ENCODE results near the gene SLC4A1AP.

The SLC4A1AP gene

DNA sequence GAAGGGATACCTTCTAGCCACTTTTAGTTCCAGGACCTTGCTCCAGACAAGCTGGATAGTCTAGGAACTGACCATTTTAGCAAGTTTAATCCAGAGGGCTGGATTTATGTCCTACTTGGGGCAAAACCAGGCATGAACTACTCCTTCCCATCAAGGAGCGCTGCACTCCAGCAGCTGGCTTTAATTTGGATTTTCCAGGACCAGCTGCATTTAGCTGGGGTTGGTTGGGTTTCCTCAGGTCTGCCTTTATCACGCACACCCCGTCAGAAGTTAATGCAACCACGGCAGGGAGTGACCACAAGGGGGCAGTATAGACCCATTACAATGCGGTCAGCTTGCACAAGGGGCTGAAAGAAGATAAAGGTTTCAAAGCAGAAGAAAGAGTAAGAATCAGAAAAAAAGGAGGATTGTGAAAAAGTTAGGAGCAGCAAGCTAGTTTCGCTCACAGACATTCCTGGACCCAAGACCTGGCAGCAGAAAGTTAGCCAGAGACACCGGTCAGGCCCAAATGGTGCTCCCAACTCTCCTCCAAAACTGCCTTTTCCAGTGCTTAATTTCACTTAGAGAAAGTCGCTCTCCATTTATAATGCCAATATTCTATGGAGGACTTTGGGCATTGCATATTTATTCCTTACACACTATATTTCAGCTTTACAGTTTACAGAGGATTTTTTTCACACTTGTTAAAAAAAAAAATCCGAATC, 40.1 kb downstream of the SLC4A1AP start:
- DNase-seq (ENCODE audit: low read depth): peak; percentile 89

DNA sequence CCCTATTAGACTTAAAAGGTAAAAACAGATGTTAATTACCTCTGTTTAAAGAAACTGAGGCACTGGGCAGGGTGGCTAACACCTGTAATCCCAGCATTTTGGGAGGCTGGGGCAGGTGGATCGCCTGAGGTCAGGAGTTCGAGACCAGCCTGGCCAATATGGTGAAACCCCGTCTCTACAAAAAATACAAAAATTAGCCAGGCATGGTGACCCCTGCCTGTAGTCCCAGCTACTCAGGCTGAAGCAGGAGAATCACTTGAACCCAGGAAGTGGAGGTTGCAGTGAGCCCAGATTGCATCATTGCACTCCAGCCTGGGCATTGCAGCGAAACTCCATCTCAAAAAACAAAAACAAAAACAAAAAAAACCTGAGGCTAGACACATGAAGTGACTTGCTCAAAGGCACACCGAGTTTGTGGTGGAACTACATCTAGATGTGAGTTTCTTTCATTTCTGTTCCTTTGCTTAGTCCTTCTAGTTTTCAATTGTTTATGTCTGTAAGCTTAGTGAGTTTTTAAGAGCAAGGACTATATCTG, 40.7 kb downstream of the SLC4A1AP start:
- DNase-seq (ENCODE audit: low read depth): no peak

DNA sequence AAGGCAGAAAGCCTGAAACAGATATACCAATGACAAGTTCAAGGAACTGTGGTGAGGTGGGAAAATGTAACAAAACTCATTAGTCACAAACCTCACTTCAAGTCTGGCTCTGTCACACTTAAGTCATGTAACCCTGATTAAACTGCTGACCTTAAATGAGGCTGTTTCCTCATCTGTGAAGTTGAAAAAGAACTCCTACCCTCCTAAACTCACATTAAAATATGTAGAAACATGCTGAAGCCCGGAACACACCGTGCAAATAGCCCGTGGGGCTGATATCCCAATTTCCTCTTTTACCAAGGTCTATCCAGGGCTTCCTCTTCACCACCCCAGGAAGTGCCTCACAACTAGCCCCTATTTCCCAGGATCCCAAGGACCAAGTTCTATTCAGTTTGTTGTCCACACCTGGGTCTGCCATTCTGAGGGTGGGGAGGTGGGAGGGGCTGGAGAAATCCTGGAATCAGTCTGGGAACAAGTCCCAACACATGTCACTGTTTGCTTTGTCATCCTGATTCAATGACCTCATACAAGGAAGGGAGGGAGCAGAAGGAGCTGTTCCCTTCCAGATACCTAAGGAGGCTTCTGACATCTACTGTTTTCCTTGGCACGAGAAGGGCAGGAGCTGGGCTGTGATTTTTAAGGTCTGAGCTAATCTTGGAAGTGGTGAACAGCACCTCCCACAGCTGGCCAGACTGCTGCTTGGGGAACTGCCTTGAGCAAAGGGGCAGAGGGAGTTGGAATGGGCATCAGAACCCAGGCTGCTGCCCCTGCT, 42.3 kb downstream of the SLC4A1AP start:
- peak; percentile 88 for DNase-seq (ENCODE audit: low read depth)

DNA sequence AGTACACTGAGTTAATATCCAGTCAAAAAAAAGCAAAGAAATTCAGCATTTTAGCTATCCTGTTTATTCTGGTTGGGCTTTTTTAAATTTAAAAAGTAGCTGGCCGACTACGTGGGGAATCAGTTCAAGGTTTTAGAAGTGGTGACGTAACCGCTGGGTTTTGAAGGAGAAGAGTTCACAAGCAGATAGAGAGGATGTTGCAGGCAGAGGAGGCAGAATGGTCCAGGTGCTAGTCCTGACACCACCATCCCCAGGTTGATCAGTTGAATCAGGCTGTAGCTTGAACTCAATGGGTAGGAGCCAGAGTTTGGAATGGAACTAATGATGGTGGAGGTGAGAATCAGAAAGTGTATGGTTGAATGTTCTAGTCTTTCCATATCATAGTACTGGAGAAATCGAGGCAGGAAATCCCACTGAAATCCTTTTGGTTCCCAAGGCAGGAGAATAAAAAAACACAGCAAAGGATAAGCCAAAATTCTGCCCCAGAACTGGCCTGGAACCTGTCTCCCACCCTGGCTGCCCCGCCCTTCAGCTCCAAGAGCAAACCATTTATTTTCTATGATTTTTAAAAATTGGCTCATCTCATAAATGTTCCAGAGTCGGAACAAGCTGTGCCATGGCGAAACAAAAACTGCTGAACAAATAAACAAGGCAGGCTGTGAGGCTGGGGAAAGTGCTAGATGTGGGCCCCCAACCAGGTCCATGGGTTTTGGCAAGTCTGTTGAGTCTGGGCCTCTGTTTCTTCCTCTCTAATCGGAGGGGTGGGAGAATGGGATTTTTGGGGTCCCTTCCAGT, 44.0 kb downstream of the SLC4A1AP start:
- DNase-seq (ENCODE audit: low read depth): no peak

GRCh38 chr2:27708257-27708654, 44.6 kb downstream of the SLC4A1AP start:
- DNase-seq (ENCODE audit: low read depth): no peak

DNA sequence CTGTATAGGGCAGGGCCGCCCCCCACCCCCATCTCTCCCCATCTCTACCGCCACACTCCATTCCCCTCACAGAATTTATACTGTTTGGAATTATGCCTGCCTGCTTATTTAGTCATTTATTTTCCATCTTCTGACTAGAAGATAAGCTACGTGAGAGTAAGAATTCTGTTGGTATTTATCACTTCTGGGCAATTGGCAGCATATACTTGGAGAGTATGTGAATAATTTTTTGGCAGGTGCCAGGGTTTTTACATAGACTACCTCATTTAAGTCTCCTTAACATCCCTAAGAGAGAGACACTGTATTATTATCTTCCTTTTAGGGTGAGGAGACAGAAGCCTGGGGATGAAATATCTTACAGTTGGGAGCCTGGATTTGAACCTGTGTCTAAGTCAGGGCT, 45.0 kb downstream of the SLC4A1AP start:
- DNase-seq (ENCODE audit: low read depth): no peak

DNA sequence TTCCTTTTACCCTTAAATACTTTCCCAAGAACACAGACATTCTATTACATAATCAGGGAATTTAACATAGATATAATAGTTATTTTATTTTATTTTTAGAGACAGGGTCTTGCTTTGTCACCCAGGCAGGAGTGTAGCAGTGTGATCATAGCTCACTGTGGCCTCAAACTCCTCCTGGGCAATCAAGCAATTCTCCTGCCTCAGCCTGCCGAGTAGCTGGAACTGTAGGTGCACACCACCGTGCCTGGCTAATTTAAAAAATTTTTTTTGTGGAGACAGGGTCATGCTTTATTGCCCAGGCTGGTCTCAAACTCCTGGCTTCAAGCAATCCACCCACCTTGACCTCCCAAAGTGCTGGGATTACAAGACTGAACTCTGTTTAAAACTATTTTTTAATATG, 45.6 kb downstream of the SLC4A1AP start:
- DNase-seq (ENCODE audit: low read depth): no peak

DNA sequence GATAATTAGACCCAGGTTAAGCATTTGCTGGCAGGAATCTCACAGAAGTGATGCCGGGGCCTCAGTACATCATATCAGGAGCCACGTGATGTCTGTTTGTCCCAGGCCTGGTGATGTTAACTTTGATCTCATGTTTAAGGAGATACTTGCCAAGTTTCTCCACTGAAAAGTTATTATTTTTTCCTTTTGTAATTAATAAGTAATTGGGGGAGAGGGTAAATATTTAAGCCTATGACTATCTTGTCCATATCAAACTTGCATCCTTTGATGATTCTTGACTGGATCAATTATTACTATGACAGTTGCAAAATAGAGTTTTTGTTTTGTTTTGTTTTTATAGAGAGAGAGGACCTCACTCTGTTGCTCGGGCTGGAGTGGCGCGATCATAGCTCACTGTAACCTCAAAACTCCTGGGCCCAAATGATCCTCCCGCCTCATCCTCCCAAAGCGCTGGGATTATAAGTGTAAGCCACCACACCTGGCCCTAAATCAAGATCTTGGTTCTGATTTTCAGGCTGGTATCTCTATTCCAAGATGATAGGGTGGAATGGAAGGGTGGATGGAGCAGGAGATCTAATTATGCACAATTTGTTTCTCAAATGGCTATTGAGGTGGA, 46.4 kb downstream of the SLC4A1AP start:
- DNase-seq (ENCODE audit: low read depth): no peak

GRCh38 chr2:27710640-27711430, 47.1 kb downstream of the SLC4A1AP start:
- DNase-seq (ENCODE audit: low read depth): no peak

DNA sequence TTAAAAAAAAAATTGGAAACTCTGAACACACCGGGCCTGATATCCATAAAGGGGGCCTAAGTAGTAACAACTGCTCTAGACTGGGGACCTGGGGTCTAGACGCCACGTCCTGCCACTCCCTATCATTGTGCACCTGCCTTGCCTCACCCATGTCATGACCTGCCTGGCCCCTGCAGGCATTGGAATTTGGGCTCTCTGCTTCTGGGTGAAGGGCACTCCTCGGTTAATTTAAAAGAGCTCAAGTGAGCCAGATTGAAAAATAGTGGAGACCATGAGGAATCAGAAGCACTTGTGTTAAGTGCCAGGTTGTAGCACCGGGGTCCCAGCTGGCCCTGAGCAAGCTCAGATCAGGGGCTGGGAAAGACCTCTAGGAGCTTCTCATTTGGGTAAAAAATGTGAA, 48.1 kb downstream of the SLC4A1AP start:
- no peak for DNase-seq (ENCODE audit: low read depth)

GRCh38 chr2:27712522-27712921, 48.8 kb downstream of the SLC4A1AP start:
- DNase-seq (ENCODE audit: low read depth): no peak

GRCh38 chr2:27713201-27713600, 49.5 kb downstream of the SLC4A1AP start:
- no peak for DNase-seq (ENCODE audit: low read depth)

DNA sequence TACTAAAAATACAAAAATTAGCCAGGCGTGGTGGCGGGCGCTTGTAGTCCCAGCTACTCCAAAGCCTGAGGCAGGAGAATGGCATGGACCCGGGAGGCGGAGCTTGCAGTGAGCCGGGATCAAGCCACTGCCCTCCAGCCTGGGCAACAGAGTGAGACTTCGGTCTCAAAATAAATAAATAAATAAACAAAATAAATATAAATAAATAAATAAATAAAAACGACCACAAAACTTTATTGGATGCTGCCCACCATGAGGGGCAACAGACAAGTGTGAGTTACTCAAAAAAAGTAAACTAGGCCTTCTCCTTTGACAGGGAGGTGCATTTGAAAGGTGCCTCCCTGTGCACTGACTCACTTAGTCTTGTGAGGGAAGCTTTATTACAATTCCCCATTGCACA, 50.4 kb downstream of the SLC4A1AP start:
- no peak for DNase-seq (ENCODE audit: low read depth)

- DNase-seq (ENCODE audit: low read depth): no peak
These were observed 51.2 kb downstream of the SLC4A1AP start for GRCh38 chr2:27714851-27715291.

DNA sequence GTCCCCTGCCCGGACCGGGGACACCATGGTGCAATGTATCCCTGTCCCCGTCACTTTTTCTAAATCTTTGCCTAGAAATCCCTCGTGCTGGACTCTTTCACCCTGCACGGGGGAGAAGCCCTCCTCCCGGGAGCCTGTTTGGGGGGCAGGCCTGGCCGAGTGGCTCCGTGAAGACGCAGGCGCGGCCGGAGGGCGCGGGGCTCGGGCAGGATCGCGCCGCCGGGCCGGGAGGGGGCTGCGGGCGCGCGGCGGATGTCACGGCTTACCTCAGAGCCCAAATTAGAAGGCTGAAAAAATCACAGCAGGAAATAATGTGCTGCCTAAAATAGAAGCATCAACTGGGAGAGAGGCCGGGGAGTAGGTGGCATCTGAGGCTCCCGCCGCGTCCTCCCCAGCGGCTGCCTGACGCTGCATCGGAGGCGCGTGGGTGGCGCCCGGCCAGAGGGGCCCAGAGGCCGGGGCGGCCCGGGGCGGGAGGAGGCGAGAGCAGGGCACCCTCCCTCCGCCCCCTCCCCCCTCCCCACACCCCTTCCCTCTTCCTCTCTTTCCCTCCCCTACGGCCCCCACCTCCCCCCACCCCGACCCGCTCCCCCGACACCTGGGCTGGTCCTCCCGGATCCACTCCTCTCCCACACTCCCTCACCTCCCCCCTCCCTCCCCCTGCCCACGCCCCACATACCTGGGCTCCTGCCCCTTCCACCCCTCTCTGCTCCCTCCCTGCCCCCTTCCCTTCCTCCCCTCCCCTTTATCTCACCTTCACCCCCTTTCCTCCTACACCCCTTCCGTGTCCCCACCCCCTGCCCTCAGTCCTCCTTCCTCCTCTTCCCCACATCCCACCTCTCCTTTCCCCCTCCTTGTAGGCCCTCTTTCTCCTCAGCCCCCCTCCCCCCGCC, 51.9 kb downstream of the SLC4A1AP start:
- DNase-seq (ENCODE audit: low read depth): no peak

GRCh38 chr2:27716301-27717069, 52.8 kb downstream of the SLC4A1AP start:
- no peak for DNase-seq (ENCODE audit: low read depth)

DNA sequence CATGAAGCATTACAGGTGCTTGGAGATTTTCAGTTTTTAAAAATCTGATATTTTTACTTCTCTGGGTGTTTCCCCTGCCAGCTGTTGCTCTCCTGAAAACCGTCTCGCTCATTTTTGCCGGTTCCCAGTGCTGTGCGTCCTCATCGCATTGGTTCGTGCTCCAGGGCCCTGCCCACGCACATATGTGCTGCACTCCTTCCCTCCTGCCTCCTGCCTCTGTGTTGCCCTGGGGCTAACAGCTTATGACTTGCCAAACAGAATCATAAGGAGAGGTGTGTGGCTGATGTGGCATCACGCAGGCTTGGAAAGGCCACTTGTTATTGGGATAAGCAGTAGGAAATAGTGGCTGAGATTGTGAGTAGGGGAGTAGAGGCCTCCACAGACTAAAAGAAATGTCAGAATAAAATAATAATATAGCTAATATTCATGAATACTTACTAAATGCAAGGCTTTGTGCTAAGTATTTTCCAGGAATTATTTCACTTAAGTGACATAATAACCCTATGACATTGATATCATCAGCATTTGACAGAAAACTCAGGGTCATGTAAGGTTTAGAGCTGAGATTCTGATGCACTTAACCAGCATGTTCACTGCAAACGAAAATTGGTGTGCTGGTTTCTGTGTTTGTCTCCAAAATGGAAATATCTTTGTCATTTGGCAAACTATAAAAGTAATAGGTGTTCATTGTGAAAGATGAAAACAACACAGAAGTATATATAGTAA, 53.5 kb downstream of the SLC4A1AP start:
- DNase-seq (ENCODE audit: low read depth): no peak

DNA sequence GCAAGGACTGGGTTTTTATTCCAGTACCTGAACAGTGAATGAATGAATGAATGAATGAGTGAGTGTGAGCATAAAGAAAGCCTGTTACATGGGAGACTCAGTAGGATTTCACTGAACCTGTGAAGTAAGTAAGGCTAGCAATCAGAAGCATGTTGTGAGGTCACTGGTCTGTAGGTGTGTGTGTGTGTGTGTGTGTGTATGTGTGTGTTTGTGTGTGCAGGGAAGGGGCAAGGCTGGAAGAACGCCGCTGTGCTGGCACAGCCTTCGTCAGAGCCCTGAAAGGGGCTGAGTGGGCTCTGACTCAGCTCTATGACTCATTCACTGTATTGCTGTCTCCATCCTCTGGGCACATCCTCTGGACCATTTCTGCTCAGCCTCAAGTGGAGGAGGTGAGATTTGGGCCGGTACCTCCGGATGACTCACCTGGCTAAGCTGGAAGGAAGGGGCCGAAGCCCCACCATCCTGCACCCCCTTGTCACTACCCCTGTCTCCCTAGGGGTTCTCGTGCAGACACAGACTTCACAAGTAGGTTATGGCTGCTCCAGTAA, 56.4 kb downstream of the SLC4A1AP start:
- peak; percentile 88 for DNase-seq (ENCODE audit: low read depth)
